ENCODE measurements around the gene NSUN6.

DNA sequence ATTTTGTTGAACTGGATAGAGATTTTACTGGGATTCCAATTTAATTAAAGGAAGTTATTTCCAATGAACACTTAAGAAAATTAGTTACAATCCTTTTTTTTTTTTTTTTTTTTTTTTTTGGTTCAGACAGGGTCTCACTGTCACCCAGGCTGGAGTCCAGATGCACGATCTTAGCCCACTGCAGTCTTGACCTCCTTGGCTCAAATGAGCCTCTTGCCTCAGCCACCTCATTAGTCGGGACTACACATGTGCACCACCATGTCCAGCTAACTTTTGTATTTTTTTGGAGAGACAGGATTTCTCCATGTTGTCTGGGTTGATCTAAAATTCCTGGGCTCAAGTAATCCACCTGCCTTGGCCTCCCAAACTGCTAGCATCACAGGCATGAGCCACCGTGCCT is 5.3 kb upstream of the NSUN6 start:
- TF ChIP-seq EZH2 (IDR thresholded peaks at IDR 0.05; ENCODE audit: insufficient read depth, poor library complexity, severe bottlenecking) (no peak), EZH2phosphoT487 (IDR thresholded peaks at IDR 0.05; ENCODE audit: insufficient read depth, low read depth) (no peak)
